Tibial nerve (tissue), 4 donors: ENCODE measurements around the gene FA2H. TPM values are rescaled to one million over a fixed set of nuclear protein-coding genes. Genes with fewer than 3 reads are reported as not detected.

Source experiments
- total RNA-seq, 4 donors: library from RNA; depleted of rRNA; stranded (reverse); fragments of >200 nt; gene quantifications; one replicate each; pipeline ENCODE4 v1.1.0, GENCODE V29; 2016

The FA2H gene
- total RNA-seq, 4 donors from 2014 or later: 11.9 to 31.6 (median 21.6) TPM

Other genes starting within 250 kb of the FA2H start
- 100 to 1,000 TPM; 161 to 176 (median 170) TPM for gene GLG1, start 167.7 kb downstream of the FA2H start, total RNA-seq
- 10 to 100 TPM; 13.5 to 32.8 (median 21.0) TPM for gene RFWD3, start 107.9 kb downstream of the FA2H start, total RNA-seq
- gene MLKL, start 74.0 kb downstream of the FA2H start, total RNA-seq: 10 to 100 TPM in 2 of 4 donors, 1 to 10 TPM in 2; 4.8 to 22.8 (median 10.2) TPM
- gene WDR59, start 210.3 kb upstream of the FA2H start, total RNA-seq: 10 to 100 TPM; 29.2 to 61.4 (median 45.6) TPM
- gene ZNRF1, start 224.2 kb upstream of the FA2H start, total RNA-seq: 10 to 100 TPM; 10.3 to 31.4 (median 14.7) TPM